Measurements from ENCODE around the gene MYO7B. TPM values are rescaled to one million over a fixed set of nuclear protein-coding genes. Genes with fewer than 3 reads are reported as not detected.

The MYO7B gene
- total and polyA plus RNA-seq, 7 experiments from 2014 or later, result 0.29 to 5.9 (median 1.3) TPM; not detected in 4

DNA sequence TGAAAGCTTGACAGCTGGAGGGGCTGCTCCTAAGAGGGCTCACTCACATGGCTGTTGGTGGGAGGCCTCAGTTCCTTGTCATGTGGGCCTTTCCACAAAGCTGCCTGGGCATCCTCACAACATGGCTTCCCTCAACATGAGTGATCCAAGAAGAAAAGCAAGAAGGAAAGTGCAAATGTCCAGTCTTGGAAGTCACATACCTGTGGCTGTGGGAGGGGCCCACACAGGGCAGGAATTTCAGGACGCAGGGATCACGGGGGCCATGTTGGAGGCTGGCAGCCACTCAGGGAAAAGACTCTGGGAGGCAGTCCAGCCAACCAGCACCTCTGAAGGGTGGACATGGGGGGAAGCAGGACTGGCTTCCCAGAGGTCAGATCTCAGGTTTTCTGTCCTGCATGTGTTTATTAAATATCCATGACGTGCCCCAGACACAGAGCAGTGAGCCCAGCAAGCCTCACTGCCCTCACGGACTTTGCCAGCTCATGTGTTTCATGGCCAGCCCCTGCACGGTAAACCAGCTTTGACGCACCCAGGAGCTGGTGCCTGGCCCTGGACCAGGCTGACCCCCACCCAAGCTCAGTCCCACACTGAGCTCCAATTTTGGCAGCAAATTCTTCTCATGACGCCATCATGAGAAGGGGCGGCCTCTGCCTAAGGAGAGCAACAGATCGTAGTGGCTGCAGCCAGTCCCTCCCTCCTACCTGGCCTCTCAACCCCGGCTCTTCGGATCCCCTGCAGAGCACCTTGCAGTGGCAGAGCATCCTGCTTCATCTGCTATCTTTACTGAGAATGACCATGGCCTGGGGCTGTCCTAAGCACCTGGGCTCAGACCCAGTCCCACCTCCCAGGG is 75.8 kb downstream of the MYO7B start:
- H3K9me3 ChIP-seq (ENCODE audit: control insufficient read depth in 2 of 3, low read length in 3 of 3), result peaks cover 0 to 5% (median 0%) of the 10 kb centered on the region in 3 experiments
- Mint-ChIP-seq H3K36me3 (peaks cover 3 to 14% (median 9%) of the 10 kb centered on the region in 5 donors), H3K27me3 (peaks cover 0 to 9% (median 0%) of the 10 kb centered on the region in 5 donors), H3K4me3 (no peak overlapping the region), H3K4me1 (peaks cover 7 to 31% (median 19%) of the 10 kb centered on the region in 7 donors), H3K9me3 (peaks cover 0 to 32% (median 9%) of the 10 kb centered on the region in 11 donors), H3K27ac (no peak overlapping the region)
- no peak overlapping the region for H3K4me3 ChIP-seq (ENCODE audit: low read length)
- H3K4me1 ChIP-seq (ENCODE audit: control insufficient read depth in 2 of 2, insufficient read depth in 2 of 2, low read length in 2 of 2), result peaks cover 0 to 13% of the 10 kb centered on the region in 2 donors
- no peaks in the 10 kb centered on the region for H3K27me3 ChIP-seq (ENCODE audit: control insufficient read depth in 2 of 2, insufficient read depth in 2 of 2, low read length in 2 of 2)
- no peak overlapping the region for H3K27ac ChIP-seq (ENCODE audit: low read depth, low read length)
- POLR2A ChIA-PET, result no interaction called here
- CTCF ChIA-PET, result interaction anchor here (0.7 to 2.2 kb wide), 2 partner anchors 9 to 29 kb away, joined by 4 to 6 read pairs; no protein-coding TSS in a partner anchor
- DNase-seq, result no peak
- no peaks in the 10 kb centered on the region for H3K36me3 ChIP-seq (ENCODE audit: control insufficient read depth in 2 of 3, insufficient read depth in 3 of 3, low read length in 3 of 3)
- no peak for ATAC-seq
- intact Hi-C loops (cut with micrococcal nuclease), result no loop called here

DNA sequence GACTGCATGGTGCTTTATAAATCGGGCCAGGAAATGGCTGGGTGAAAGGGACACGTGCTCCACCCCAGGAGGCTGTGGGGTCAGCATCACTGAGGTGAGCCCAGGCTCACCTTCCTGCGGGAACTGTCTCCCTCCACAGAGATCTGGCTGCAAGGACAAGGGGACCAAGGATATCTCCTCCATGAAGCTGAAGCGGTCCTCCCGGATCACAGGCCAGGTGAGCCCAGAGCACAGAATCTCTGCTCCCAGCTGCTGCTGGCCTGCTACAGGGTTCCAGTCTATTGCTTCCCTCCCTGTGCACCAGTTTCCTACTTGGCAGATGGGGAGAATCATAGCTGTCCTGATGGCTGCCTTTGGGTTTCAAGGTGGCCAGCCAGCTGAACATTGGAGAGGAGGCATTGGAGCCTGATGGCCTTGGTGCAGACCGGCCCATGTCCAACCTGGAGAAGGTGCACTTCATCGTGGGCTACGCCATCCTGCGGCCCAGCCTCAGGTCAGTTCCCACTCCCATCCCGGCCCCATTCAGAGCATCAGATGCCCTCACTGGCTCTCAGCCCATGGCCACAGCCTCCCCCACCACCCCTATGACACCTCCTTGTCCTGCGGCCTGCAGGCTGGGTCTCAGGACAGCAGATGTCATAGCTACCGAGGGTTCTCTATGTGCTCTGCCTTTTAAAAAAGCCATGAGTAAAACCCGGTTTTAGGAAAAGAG is 76.8 kb downstream of the MYO7B start:
- peaks cover 0 to 17% of the 10 kb centered on the region in 2 donors for H3K4me1 ChIP-seq (ENCODE audit: control insufficient read depth in 2 of 2, insufficient read depth in 2 of 2, low read length in 2 of 2)
- no peak overlapping the region for H3K27ac Mint-ChIP-seq
- DNase-seq (no peak), ATAC-seq (no peak)
- no peaks in the 10 kb centered on the region for H3K27me3 ChIP-seq (ENCODE audit: control insufficient read depth in 2 of 2, insufficient read depth in 2 of 2, low read length in 2 of 2)
- CTCF ChIA-PET, result interaction anchor here (0.7 to 2.2 kb wide), 2 partner anchors 10 to 28 kb away, joined by 4 to 6 read pairs; no protein-coding TSS in a partner anchor
- H3K4me3 Mint-ChIP-seq, result no peak overlapping the region
- peaks cover 3 to 14% (median 9%) of the 10 kb centered on the region in 5 donors for H3K36me3 Mint-ChIP-seq
- peaks cover 0 to 32% (median 9%) of the 10 kb centered on the region in 11 donors for H3K9me3 Mint-ChIP-seq
- no peak overlapping the region for H3K27ac ChIP-seq (ENCODE audit: low read depth, low read length)
- POLR2A ChIA-PET, result interaction anchor here (0.8 kb wide), 1 partner anchor 265 kb away, joined by 3 read pairs; no protein-coding TSS in a partner anchor
- intact Hi-C loops (cut with micrococcal nuclease), result no loop called here
- H3K9me3 ChIP-seq (ENCODE audit: control insufficient read depth in 2 of 3, low read length in 3 of 3), result peaks cover 0 to 5% (median 0%) of the 10 kb centered on the region in 3 experiments
- peaks cover 0 to 18% (median 0%) of the 10 kb centered on the region in 5 donors for H3K27me3 Mint-ChIP-seq
- H3K4me1 Mint-ChIP-seq, result peaks cover 8 to 41% (median 28%) of the 10 kb centered on the region in 7 donors
- no peak overlapping the region for H3K4me3 ChIP-seq (ENCODE audit: low read length)
- H3K36me3 ChIP-seq (ENCODE audit: control insufficient read depth in 2 of 3, insufficient read depth in 3 of 3, low read length in 3 of 3), result no peaks in the 10 kb centered on the region

GRCh38 chr2:127614246-127614645 is 78.8 kb downstream of the MYO7B start:
- ChIA-PET POLR2A (interaction anchor here (0.7 kb wide), 1 partner anchor 20 kb away, joined by 3 read pairs; no protein-coding TSS in a partner anchor), CTCF (interaction anchor here (1.7 kb wide), 1 partner anchor 11 kb away, joined by 3 read pairs; no protein-coding TSS in a partner anchor)
- intact Hi-C loops (cut with micrococcal nuclease), result no loop called here
- H3K27me3 ChIP-seq (ENCODE audit: control insufficient read depth in 2 of 2, insufficient read depth in 2 of 2, low read length in 2 of 2), result no peaks in the 10 kb centered on the region
- H3K4me3 ChIP-seq (ENCODE audit: low read length), result no peak overlapping the region
- Mint-ChIP-seq H3K4me3 (no peak overlapping the region), H3K4me1 (peaks cover 8 to 44% (median 33%) of the 10 kb centered on the region in 7 donors), H3K36me3 (peaks cover 6 to 14% (median 9%) of the 10 kb centered on the region in 5 donors), H3K9me3 (peaks cover 0 to 32% (median 9%) of the 10 kb centered on the region in 11 donors), H3K27me3 (peaks cover 0 to 21% (median 0%) of the 10 kb centered on the region in 5 donors), H3K27ac (peak overlapping the region in 1 of 9 donors; percentile 11)
- no peak overlapping the region for H3K27ac ChIP-seq (ENCODE audit: low read depth, low read length)
- H3K9me3 ChIP-seq (ENCODE audit: control insufficient read depth in 2 of 3, low read length in 3 of 3), result peaks cover 0 to 5% (median 0%) of the 10 kb centered on the region in 3 experiments
- H3K4me1 ChIP-seq (ENCODE audit: control insufficient read depth in 2 of 2, insufficient read depth in 2 of 2, low read length in 2 of 2), result peaks cover 0 to 10% of the 10 kb centered on the region in 2 donors
- no peaks in the 10 kb centered on the region for H3K36me3 ChIP-seq (ENCODE audit: control insufficient read depth in 2 of 3, insufficient read depth in 3 of 3, low read length in 3 of 3)
- no peak for DNase-seq
- no peak for ATAC-seq

GRCh38 chr2:127614731-127615130 is 79.2 kb downstream of the MYO7B start:
- CTCF ChIA-PET, result interaction anchor here (1.7 kb wide), 1 partner anchor 11 kb away, joined by 3 read pairs; no protein-coding TSS in a partner anchor
- Mint-ChIP-seq H3K4me1 (peaks cover 8 to 40% (median 33%) of the 10 kb centered on the region in 7 donors), H3K27me3 (peaks cover 0 to 21% (median 0%) of the 10 kb centered on the region in 5 donors), H3K27ac (peak overlapping the region in 1 of 9 donors; percentile 13), H3K4me3 (peak overlapping the region in 4 of 10 donors; percentile 4 to 69 (median 41)), H3K9me3 (peaks cover 0 to 32% (median 9%) of the 10 kb centered on the region in 11 donors), H3K36me3 (peaks cover 6 to 14% (median 9%) of the 10 kb centered on the region in 5 donors)
- Histone ChIP-seq H3K27me3 (ENCODE audit: control insufficient read depth in 2 of 2, insufficient read depth in 2 of 2, low read length in 2 of 2) (no peaks in the 10 kb centered on the region), H3K9me3 (ENCODE audit: control insufficient read depth in 2 of 3, low read length in 3 of 3) (peaks cover 0 to 5% (median 0%) of the 10 kb centered on the region in 3 experiments), H3K4me3 (ENCODE audit: low read length) (no peak overlapping the region), H3K36me3 (ENCODE audit: control insufficient read depth in 2 of 3, insufficient read depth in 3 of 3, low read length in 3 of 3) (no peaks in the 10 kb centered on the region), H3K27ac (ENCODE audit: low read depth, low read length) (no peak overlapping the region), H3K4me1 (ENCODE audit: control insufficient read depth in 2 of 2, insufficient read depth in 2 of 2, low read length in 2 of 2) (peaks cover 0 to 6% of the 10 kb centered on the region in 2 donors)
- POLR2A ChIA-PET, result no interaction called here
- ATAC-seq (no peak), DNase-seq (no peak)
- intact Hi-C loops (cut with micrococcal nuclease), result no loop called here

DNA sequence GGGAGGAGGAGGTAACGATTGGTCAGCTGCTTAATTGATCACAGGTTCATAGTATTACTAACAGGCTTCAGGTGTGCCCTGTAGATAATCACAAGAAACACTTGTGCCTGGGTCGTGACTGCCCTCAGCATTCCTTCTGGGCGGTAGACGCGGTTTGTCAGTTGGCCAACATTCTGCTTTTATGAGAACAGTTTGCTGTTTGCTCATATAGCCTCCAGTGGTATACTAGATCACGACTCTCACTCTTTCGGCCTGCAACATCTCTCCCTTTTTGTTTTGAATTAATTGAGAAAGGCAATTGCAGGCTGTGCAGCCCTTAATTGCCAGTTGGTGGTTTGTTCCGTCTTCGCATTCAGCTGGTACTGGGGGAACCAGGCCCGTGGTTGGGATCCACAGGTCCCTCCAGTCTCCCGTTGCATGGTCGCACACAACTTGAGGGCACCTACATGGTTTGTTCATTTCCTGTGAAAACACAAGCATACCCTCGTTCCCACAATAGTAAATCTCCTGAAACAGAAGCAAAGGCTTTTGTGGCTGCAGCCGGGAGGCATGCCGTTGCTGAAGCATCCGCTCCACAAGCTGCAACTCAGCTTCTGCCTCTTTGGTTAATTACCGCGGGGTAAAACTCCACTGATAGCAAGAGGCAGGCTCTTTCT is 80.2 kb downstream of the MYO7B start:
- H3K4me1 ChIP-seq (ENCODE audit: control insufficient read depth in 2 of 2, insufficient read depth in 2 of 2, low read length in 2 of 2), result peaks cover 0 to 6% of the 10 kb centered on the region in 2 donors

More for the DNA sequence above, 80.2 kb downstream of the MYO7B start:
- ChIA-PET CTCF (interaction anchor here (1.7 to 2.1 kb wide), 2 partner anchors 10 to 24 kb away, joined by 3 to 6 read pairs; no protein-coding TSS in a partner anchor), POLR2A (interaction anchor here (0.8 to 1.4 kb wide), 2 partner anchors 23 to 86 kb away, joined by 3 read pairs; partner anchors contain the start of gene SFT2D3)
- no peaks in the 10 kb centered on the region for H3K36me3 ChIP-seq (ENCODE audit: control insufficient read depth in 2 of 3, insufficient read depth in 3 of 3, low read length in 3 of 3)
- no peak overlapping the region for H3K4me3 ChIP-seq (ENCODE audit: low read length)
- H3K4me1 Mint-ChIP-seq, result peaks cover 8 to 36% (median 31%) of the 10 kb centered on the region in 7 donors
- H3K27ac ChIP-seq (ENCODE audit: low read depth, low read length), result no peak overlapping the region
- no peaks in the 10 kb centered on the region for H3K27me3 ChIP-seq (ENCODE audit: control insufficient read depth in 2 of 2, insufficient read depth in 2 of 2, low read length in 2 of 2)
- peaks cover 0 to 5% (median 0%) of the 10 kb centered on the region in 3 experiments for H3K9me3 ChIP-seq (ENCODE audit: control insufficient read depth in 2 of 3, low read length in 3 of 3)
- intact Hi-C loops (cut with micrococcal nuclease), result loop anchor here in 1 of 2 donors (2.0 kb wide), 2 partner anchors 25 to 33 kb away; no protein-coding TSS in a partner anchor
- DNase-seq (peak in 2 of 9 donors; percentile 16 to 31), ATAC-seq (no peak)
- H3K27me3 Mint-ChIP-seq, result peaks cover 0 to 21% (median 0%) of the 10 kb centered on the region in 5 donors
- peak overlapping the region in 9 of 10 donors; percentile 22 to 75 (median 58) for H3K4me3 Mint-ChIP-seq
- peaks cover 0 to 31% (median 9%) of the 10 kb centered on the region in 11 donors for H3K9me3 Mint-ChIP-seq
- peaks cover 6 to 13% (median 9%) of the 10 kb centered on the region in 5 donors for H3K36me3 Mint-ChIP-seq
- peak overlapping the region in 7 of 9 donors; percentile 15 to 81 (median 49) for H3K27ac Mint-ChIP-seq
